BE2C (cell line): ENCODE measurements around the gene PLP2.
A peak's percentile ranks its signal among the peaks of the same experiment; 100 is the strongest.
"Not testable (repeated sequence)": the region's sequence is repeated elsewhere in the genome, so short reads cannot be mapped to it uniquely, and the experiment has no call there.

Source experiments
- DNase-seq: peaks from one replicate; pipeline ENCODE4 v3.0.0-alpha.2; 2020
- H3K27me3 ChIP-seq: fragments of 250-450 bp; sonication (Bioruptor Pico); 2 replicates; pipeline ENCODE4 v1.5.1; 2020; ENCODE audit warnings: mild to moderate bottlenecking
- H3K36me3 ChIP-seq: fragments of 250-450 bp; sonication (Bioruptor Pico); 2 replicates; pipeline ENCODE4 v1.5.1; 2020; ENCODE audit warnings: mild to moderate bottlenecking
- H3K4me1 ChIP-seq: fragments of 250-450 bp; sonication (Bioruptor Pico); 2 replicates; pipeline ENCODE4 v1.5.1; 2020
- H3K4me3 ChIP-seq: 2 replicates; pipeline ENCODE4 v1.5.1; 2011; ENCODE audit warnings: low read depth, low read length
- H3K9me3 ChIP-seq: fragments of 250-450 bp; sonication (Bioruptor Pico); 2 replicates; pipeline ENCODE4 v1.5.1; 2020
- CTCF ChIP-seq: IDR thresholded peaks from 2 replicates; pipeline ENCODE4 v1.5.1; 2012; ENCODE audit warnings: mild to moderate bottlenecking, low read depth, low read length

PLP2 gene

DNA sequence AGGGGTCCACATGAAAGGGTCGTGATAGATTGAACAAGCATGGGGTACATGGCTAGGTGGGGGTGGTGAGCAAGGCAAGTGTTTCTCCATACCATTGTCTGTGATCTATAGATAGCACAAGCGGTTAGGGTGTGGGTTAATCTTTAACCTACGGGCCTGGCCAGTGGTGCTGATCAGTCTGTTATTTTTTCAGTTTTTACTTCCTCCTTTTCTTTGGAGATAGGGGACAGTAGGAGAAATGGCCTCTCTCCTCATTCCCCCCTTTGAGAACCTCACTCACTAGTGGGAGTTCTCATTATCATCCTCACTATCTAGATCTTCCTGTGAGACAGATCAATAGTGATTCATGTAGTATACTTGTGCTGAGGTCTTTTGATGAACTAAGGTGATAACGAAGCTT lies 32.0 kb upstream of the PLP2 start:
- Histone ChIP-seq H3K4me3 (no peak overlapping the region), H3K9me3 (no peaks in the 10 kb centered on the region), H3K4me1 (no peaks in the 10 kb centered on the region), H3K27me3 (no peaks in the 10 kb centered on the region), H3K36me3 (no peaks in the 10 kb centered on the region)
- TF ChIP-seq CTCF: no peak
- no peak for DNase-seq

- H3K9me3 ChIP-seq, H3K4me1 ChIP-seq, H3K36me3 ChIP-seq, H3K27me3 ChIP-seq, H3K4me3 ChIP-seq, DNase-seq: not testable (repeated sequence)
- peak; percentile 59 for TF ChIP-seq CTCF
Observed at GRCh38 chrX:49142264-49142663, 29.4 kb upstream of the PLP2 start.

DNA sequence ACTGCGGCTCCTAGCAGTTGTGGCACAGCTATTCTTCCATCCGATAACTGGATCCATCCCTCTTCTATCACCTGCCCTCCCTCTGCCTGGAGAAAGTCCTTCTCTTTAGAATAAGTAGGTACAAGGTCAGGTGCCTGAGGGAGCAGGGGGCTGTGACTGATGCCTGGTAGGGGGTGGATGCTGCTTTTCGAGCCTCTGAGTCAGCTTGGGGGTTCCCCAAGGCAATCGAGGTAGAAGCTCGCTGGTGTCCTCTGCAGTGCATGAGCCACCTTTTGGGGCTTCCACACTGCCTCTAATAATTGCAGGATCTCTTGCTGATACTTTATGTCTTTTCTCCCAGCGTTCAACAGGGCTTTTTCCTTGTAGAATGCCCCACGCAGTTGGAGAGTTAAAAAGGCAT lies 28.5 kb upstream of the PLP2 start:
- H3K27me3 ChIP-seq, H3K9me3 ChIP-seq, H3K4me1 ChIP-seq, H3K4me3 ChIP-seq, DNase-seq, H3K36me3 ChIP-seq: not testable (repeated sequence)

DNA sequence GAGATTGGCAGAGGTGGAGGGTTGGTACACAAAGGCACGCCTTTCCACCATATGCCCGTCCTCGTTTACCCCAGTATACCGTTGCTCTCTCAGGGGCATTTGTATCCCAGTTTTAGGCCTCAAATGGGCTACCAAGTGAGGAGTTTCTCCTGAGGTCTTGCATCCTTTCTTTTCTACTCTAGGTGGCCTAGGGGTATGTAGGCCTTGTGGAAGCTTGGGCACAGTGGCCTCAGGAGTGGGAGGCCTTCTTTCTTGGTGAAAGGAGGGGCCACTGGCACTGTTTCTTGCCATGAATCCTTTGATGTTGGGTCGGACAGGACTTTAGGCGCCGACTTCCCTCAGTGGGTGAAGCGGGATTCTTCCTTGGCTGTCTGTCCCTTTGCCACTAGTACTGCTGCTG lies 24.4 kb upstream of the PLP2 start:
- H3K9me3 ChIP-seq: no peaks in the 10 kb centered on the region
- no peak for TF ChIP-seq CTCF
- H3K36me3 ChIP-seq: no peaks in the 10 kb centered on the region
- H3K4me1 ChIP-seq: no peaks in the 10 kb centered on the region
- H3K27me3 ChIP-seq: no peaks in the 10 kb centered on the region
- no peak overlapping the region for H3K4me3 ChIP-seq
- DNase-seq: no peak

DNA sequence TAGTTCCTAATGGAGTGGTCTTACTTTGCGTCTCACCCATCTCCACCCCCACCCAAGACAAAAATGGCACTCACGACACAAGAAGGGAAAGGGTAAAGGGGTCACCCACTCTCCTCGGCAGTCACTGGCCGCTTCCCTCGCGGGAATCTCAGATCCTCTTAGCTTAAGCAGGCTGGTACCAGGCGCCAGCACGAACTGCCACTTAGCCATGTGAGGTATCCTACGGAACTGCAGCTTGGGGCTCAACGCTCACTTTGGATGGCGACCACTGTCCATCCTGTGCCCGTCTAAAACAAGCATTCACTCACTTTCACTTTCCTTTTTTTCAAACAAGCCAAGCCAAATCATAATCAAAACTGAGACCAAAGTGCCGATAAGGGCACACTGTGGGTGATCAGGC lies 23.8 kb upstream of the PLP2 start:
- no peaks in the 10 kb centered on the region for H3K27me3 ChIP-seq
- no peak for DNase-seq
- no peak for TF ChIP-seq CTCF

GRCh38 chrX:49148390-49149100 lies 23.2 kb upstream of the PLP2 start:
- not testable (repeated sequence) for DNase-seq, H3K4me3 ChIP-seq, H3K27me3 ChIP-seq, H3K4me1 ChIP-seq, H3K36me3 ChIP-seq, H3K9me3 ChIP-seq

More for the DNA sequence above, 23.8 kb upstream of the PLP2 start:
- H3K4me1 ChIP-seq: no peaks in the 10 kb centered on the region
- no peaks in the 10 kb centered on the region for H3K9me3 ChIP-seq
- H3K4me3 ChIP-seq: no peak overlapping the region
- no peaks in the 10 kb centered on the region for H3K36me3 ChIP-seq

DNA sequence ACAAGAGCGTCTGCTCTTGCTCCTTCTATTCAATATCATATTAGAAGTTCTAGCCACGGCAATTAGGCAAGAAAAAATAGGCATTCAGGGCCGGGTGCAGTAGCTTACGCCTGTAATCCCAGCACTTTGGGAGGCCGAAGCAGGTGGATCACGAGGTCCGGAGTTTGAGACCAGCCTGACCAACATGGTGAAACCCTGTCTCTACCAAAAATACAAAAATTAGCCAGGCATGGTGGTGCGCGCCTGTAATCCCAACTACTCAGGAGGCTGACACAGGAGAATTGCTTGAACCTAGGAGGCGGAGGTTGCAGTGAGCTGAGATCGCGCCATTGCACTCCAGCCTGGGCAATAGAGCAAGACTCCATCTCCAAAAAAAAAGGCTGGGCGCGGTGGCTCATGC lies 22.4 kb upstream of the PLP2 start:
- not testable (repeated sequence) for H3K27me3 ChIP-seq, H3K4me1 ChIP-seq, DNase-seq, H3K4me3 ChIP-seq, H3K9me3 ChIP-seq, H3K36me3 ChIP-seq

DNA sequence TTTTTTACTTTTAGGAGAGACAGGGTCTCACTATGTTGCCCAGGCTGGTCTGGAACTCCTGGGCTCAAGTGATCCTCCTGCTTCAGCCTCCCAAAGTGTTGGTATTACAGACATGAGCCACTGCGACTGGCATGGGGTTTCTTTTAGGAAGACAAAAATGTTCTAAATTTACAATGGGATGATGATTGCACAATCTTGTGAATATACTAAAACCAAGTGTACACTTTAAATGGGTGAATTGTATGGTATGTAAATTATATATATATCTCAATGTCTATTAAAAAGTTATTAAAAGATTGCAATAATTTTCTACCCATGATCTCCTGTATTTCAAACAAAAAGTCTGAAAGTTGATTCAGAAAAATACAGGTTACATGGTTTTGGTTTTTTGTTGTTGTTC lies 18.2 kb upstream of the PLP2 start:
- Histone ChIP-seq H3K27me3 (no peaks in the 10 kb centered on the region), H3K4me3 (no peak overlapping the region), H3K4me1 (no peaks in the 10 kb centered on the region), H3K9me3 (no peaks in the 10 kb centered on the region), H3K36me3 (no peaks in the 10 kb centered on the region)
- no peak for TF ChIP-seq CTCF
- no peak for DNase-seq
